MM.1S (cell line): Measurements from ENCODE around the gene EPHB1.

ENCODE experiments used
- DNase-seq: peaks from one replicate; pipeline ENCODE4 v3.0.0-alpha.2; 2015
- H2AFZ ChIP-seq: fragments of 300-600 bp; sonication (generic); 2 replicates; pipeline ENCODE4 v1.6.0; 2016; ENCODE audit warnings: antibody characterized with exemption, low read length
- H3F3A ChIP-seq: fragments of 300-600 bp; sonication (generic); 2 replicates; pipeline ENCODE4 v1.6.1; 2016; ENCODE audit warnings: mild to moderate bottlenecking, antibody characterized with exemption, low read length, moderate library complexity, mixed read lengths; ENCODE audit not compliant: insufficient read depth
- H3K27ac ChIP-seq: fragments of 300-600 bp; sonication (generic); 2 replicates; pipeline ENCODE4 v1.5.1; 2016; ENCODE audit warnings: mild to moderate bottlenecking, low read length
- H3K27me3 ChIP-seq: fragments of 300-600 bp; sonication (generic); replicated peaks from 2 replicates; pipeline ENCODE4 v1.6.0; 2016; ENCODE audit warnings: low read length; ENCODE audit not compliant: insufficient read depth
- H3K36me3 ChIP-seq: fragments of 300-600 bp; sonication (generic); replicated peaks from 2 replicates; pipeline ENCODE4 v1.6.1; 2016; ENCODE audit warnings: mild to moderate bottlenecking, low read length, mixed read lengths; ENCODE audit not compliant: insufficient read depth
- H3K4me1 ChIP-seq: fragments of 300-600 bp; sonication (generic); 2 replicates; pipeline ENCODE4 v1.6.1; 2016; ENCODE audit warnings: low read length, mixed read lengths
- H3K4me2 ChIP-seq: fragments of 300-600 bp; sonication (generic); 2 replicates; pipeline ENCODE4 v1.6.0; 2016; ENCODE audit warnings: low read depth, low read length
- H3K4me3 ChIP-seq: fragments of 300-600 bp; sonication (generic); 2 replicates; pipeline ENCODE4 v1.5.1; 2016; ENCODE audit warnings: low read length, mixed read lengths
- H3K79me2 ChIP-seq: fragments of 300-600 bp; sonication (generic); 2 replicates; pipeline ENCODE4 v1.6.1; 2016; ENCODE audit warnings: mixed run types, low read length, mixed read lengths
- H3K9ac ChIP-seq: fragments of 300-600 bp; sonication (generic); 2 replicates; pipeline ENCODE4 v1.6.1; 2016; ENCODE audit warnings: low read length, mixed read lengths
- H3K9me2 ChIP-seq: fragments of 300-600 bp; sonication (generic); replicated peaks from 2 replicates; pipeline ENCODE4 v1.6.1; 2016; ENCODE audit warnings: mild to moderate bottlenecking, low read length, mixed read lengths; ENCODE audit not compliant: insufficient read depth
- H3K9me3 ChIP-seq: fragments of 300-600 bp; sonication (generic); replicated peaks from 2 replicates; pipeline ENCODE4 v1.6.1; 2016; ENCODE audit warnings: mild to moderate bottlenecking, low read length, mixed read lengths; ENCODE audit not compliant: insufficient read depth
- H4K20me1 ChIP-seq: fragments of 300-600 bp; sonication (generic); 2 replicates; pipeline ENCODE4 v1.6.1; 2016; ENCODE audit warnings: mild to moderate bottlenecking, low read length, moderate library complexity, mixed read lengths; ENCODE audit not compliant: insufficient read depth
- CTCF ChIP-seq: fragments of 300-600 bp; sonication (generic); IDR thresholded peaks from 2 replicates; pipeline ENCODE4 v1.5.1; 2016; ENCODE audit warnings: antibody characterized with exemption, low read length, mixed read lengths
- EZH2 ChIP-seq: fragments of 300-600 bp; sonication (generic); optimal IDR thresholded peaks from 2 replicates; pipeline ENCODE3; 2017; ENCODE audit warnings: low read depth, mild to moderate bottlenecking, antibody characterized with exemption, low read length, mixed read lengths
- EZH2phosphoT487 ChIP-seq: fragments of 300-600 bp; sonication (generic); IDR thresholded peaks from 2 replicates; pipeline ENCODE4 v1.6.1; 2018; ENCODE audit warnings: antibody characterized with exemption, low read length

Gene EPHB1

GRCh38 chr3:135161425-135161824, 366.4 kb downstream of the EPHB1 start:
- Histone ChIP-seq H3K9ac (no peak overlapping the region), H3K9me3 (no peaks in the 10 kb centered on the region), H3K4me3 (no peak overlapping the region), H3K79me2 (no peaks in the 10 kb centered on the region), H3K27me3 (no peaks in the 10 kb centered on the region), H4K20me1 (no peaks in the 10 kb centered on the region), H3K27ac (no peak overlapping the region), H3K4me2 (no peak overlapping the region), H2AFZ (no peak overlapping the region), H3K9me2 (no peaks in the 10 kb centered on the region), H3K4me1 (no peaks in the 10 kb centered on the region), H3K36me3 (no peaks in the 10 kb centered on the region), H3F3A (no peaks in the 10 kb centered on the region)
- DNase-seq = no peak
- TF ChIP-seq CTCF (no peak), EZH2 (no peak), EZH2phosphoT487 (no peak)

GRCh38 chr3:135163701-135164100, 368.6 kb downstream of the EPHB1 start:
- H3K27ac ChIP-seq = no peak overlapping the region
- no peak overlapping the region for H3K4me3 ChIP-seq
- H2AFZ ChIP-seq = no peak overlapping the region
- no peaks in the 10 kb centered on the region for H4K20me1 ChIP-seq
- H3K4me2 ChIP-seq = no peak overlapping the region
- DNase-seq = no peak
- no peak overlapping the region for H3K9ac ChIP-seq
- no peaks in the 10 kb centered on the region for H3K9me3 ChIP-seq
- no peaks in the 10 kb centered on the region for H3K9me2 ChIP-seq
- H3K36me3 ChIP-seq = no peaks in the 10 kb centered on the region
- H3K79me2 ChIP-seq = no peaks in the 10 kb centered on the region
- H3K4me1 ChIP-seq = no peaks in the 10 kb centered on the region
- TF ChIP-seq EZH2 (no peak), EZH2phosphoT487 (no peak)
- no peaks in the 10 kb centered on the region for H3K27me3 ChIP-seq
- H3F3A ChIP-seq = no peaks in the 10 kb centered on the region

GRCh38 chr3:135165260-135165659, 370.2 kb downstream of the EPHB1 start:
- Histone ChIP-seq H3K9me3 (no peaks in the 10 kb centered on the region), H4K20me1 (no peaks in the 10 kb centered on the region), H3K4me2 (no peak overlapping the region), H3K4me3 (no peak overlapping the region), H3F3A (no peaks in the 10 kb centered on the region), H3K27ac (no peak overlapping the region), H2AFZ (no peak overlapping the region), H3K36me3 (no peaks in the 10 kb centered on the region), H3K27me3 (no peaks in the 10 kb centered on the region), H3K79me2 (no peaks in the 10 kb centered on the region), H3K9me2 (no peaks in the 10 kb centered on the region), H3K9ac (no peak overlapping the region), H3K4me1 (no peaks in the 10 kb centered on the region)
- no peak for TF ChIP-seq CTCF
- TF ChIP-seq EZH2phosphoT487 = no peak
- TF ChIP-seq EZH2 = no peak
- DNase-seq = no peak

GRCh38 chr3:135166266-135166825, 371.3 kb downstream of the EPHB1 start:
- no peak for DNase-seq
- Histone ChIP-seq H3K27me3 (no peaks in the 10 kb centered on the region), H4K20me1 (no peaks in the 10 kb centered on the region), H3K27ac (no peak overlapping the region), H3K9me2 (no peaks in the 10 kb centered on the region), H3K79me2 (no peaks in the 10 kb centered on the region), H2AFZ (no peak overlapping the region), H3K9me3 (no peaks in the 10 kb centered on the region), H3K4me3 (no peak overlapping the region), H3K4me1 (no peaks in the 10 kb centered on the region), H3F3A (no peaks in the 10 kb centered on the region), H3K9ac (no peak overlapping the region), H3K36me3 (no peaks in the 10 kb centered on the region), H3K4me2 (no peak overlapping the region)
- TF ChIP-seq EZH2phosphoT487 = no peak
- no peak for TF ChIP-seq CTCF
- no peak for TF ChIP-seq EZH2
